SK-N-SH treated with all-trans-retinoic acid at 6 μM for 48 hours (cell line): ENCODE results near the gene ENPP3.

Experiments used
- ARNTL ChIP-seq: fragments of 450-650 bp; formaldehyde crosslinking; IDR thresholded peaks from 2 replicates; pipeline ENCODE4 v1.5.0; 2020; ENCODE audit warnings: low read depth, mild to moderate bottlenecking, moderate library complexity, borderline replicate concordance
- ESRRG ChIP-seq: fragments of 250-450 bp; sonication (Bioruptor Pico); IDR thresholded peaks from 2 replicates; pipeline ENCODE4 v1.6.1; 2021; ENCODE audit warnings: mild to moderate bottlenecking
- OSR1 ChIP-seq: fragments of 250-450 bp; sonication (Bioruptor Pico); IDR thresholded peaks from 2 replicates; pipeline ENCODE4 v1.8.0; 2022; ENCODE audit warnings: moderate library complexity, mild to moderate bottlenecking, inconsistent platforms
- PATZ1 ChIP-seq: fragments of 250-450 bp; sonication (Bioruptor Pico); IDR thresholded peaks from 2 replicates; pipeline ENCODE4 v1.8.0; 2020; ENCODE audit warnings: mild to moderate bottlenecking, moderate library complexity, borderline replicate concordance
- RARB ChIP-seq: fragments of 250-450 bp; sonication (Bioruptor Pico); IDR thresholded peaks from 2 replicates; pipeline ENCODE4 v1.8.0; 2021; ENCODE audit warnings: mild to moderate bottlenecking, moderate library complexity
- TCF4 ChIP-seq: fragments of 250-450 bp; sonication (Bioruptor Pico); IDR thresholded peaks from 2 replicates; pipeline ENCODE4 v1.8.0; 2021; ENCODE audit warnings: mild to moderate bottlenecking, moderate library complexity, borderline replicate concordance
- ZFP3 ChIP-seq: fragments of 250-450 bp; sonication (Bioruptor Pico); IDR thresholded peaks from 2 replicates; pipeline ENCODE4 v1.5.0; 2020; ENCODE audit warnings: mild to moderate bottlenecking, moderate library complexity
- ZNF565 ChIP-seq: fragments of 450-650 bp; formaldehyde crosslinking; conservative IDR thresholded peaks from 2 replicates; pipeline ENCODE4 v1.5.0; 2020; ENCODE audit warnings: low read depth, mild to moderate bottlenecking, moderate library complexity
- ZNF70 ChIP-seq: fragments of 450-650 bp; formaldehyde crosslinking; IDR thresholded peaks from 2 replicates; pipeline ENCODE4 v1.5.0; 2020; ENCODE audit warnings: mild to moderate bottlenecking, moderate library complexity

GRCh38 chr6:131729550-131729949, 92.4 kb downstream of the ENPP3 start:
- TF ChIP-seq TCF4 (CRISPR knock-in tag) (no peak), PATZ1 (no peak), ESRRG (CRISPR knock-in tag) (no peak), ARNTL (no peak), OSR1 (CRISPR knock-in tag) (no peak), ZFP3 (no peak), ZNF565 (CRISPR knock-in tag) (no peak), ZNF70 (no peak), RARB (no peak)
